Pancreas (tissue), 10 donors: ENCODE data around the gene SHOX. TPM values are rescaled to one million over a fixed set of nuclear protein-coding genes. Genes with fewer than 3 reads are reported as not detected.
A peak's percentile ranks its signal among the peaks of the same experiment; 100 is the strongest.

ENCODE experiments used
- ATAC-seq, 4 donors: fragments of 200-7000 bp; cut with Tn5 transposase; one replicate each; pipeline versions ENCODE4 v1.8.0 to v1.9.1; 2020; ENCODE audit warnings: mild to moderate bottlenecking in 4 of 4, moderate library complexity in 4 of 4
- DNase-seq, 6 donors: peaks; one replicate each; pipeline ENCODE4 v3.0.0-alpha.2; 2020
- FAIRE-seq: peaks from 2 replicates; lab custom pipeline; 2012; peaks lifted over from hg19 to GRCh38; lab: Jason Lieb, UNC
- H3K27ac ChIP-seq, 4 donors: fragments of 200-600 bp; sonication (generic); 1 replicate in 3 of 4; 2 replicates in 1 of 4; pipeline versions ENCODE4 v1.5.0 to v1.8.0; 2020
- H3K27me3 ChIP-seq, 4 donors: fragments of 200-600 bp; one replicate each; pipeline ENCODE4 v1.8.0; 2021
- H3K36me3 ChIP-seq, 3 donors: fragments of 200-600 bp; sonication (generic) in 1 of 3; one replicate each; pipeline versions ENCODE4 v1.5.0 to v1.8.0; 2020 to 2021
- H3K4me1 ChIP-seq, 3 donors: fragments of 200-600 bp; one replicate each; pipeline ENCODE4 v1.8.0; 2021
- H3K4me3 ChIP-seq, 4 donors: fragments of 200-600 bp; sonication (generic) in 2 of 4; one replicate each; pipeline versions ENCODE4 v1.5.0 to v1.8.0; 2020 to 2021
- H3K9me3 ChIP-seq, 4 donors: fragments of 200-600 bp; one replicate each; pipeline ENCODE4 v1.8.0; 2021
- CTCF ChIP-seq, 4 donors: fragments of 200-600 bp; sonication (generic) in 3 of 4; IDR thresholded peaks; one replicate each; pipeline versions ENCODE4 v1.5.0 to v1.8.0; 2021; ENCODE audit warnings: antibody characterized with exemption in 4 of 4
- WGBS, 2 donors: extraction: QIAGEN DNeasy Blood & Tissue Kit; methylation state at CpG; one replicate each; pipeline ENCODE4 v1.1.7; 2013; 5-methylcytosine and 5-hydroxymethylcytosine counted together
- intact Hi-C, 3 donors: fragments of 100-400 bp; cut with DNase I; formaldehyde crosslinking; loops; one replicate each; pipeline versions ENCODE4 v1.11.1 to v1.14.2; 2022
- polyA plus RNA-seq, 2 donors: library from polyadenylated mRNA; stranded (reverse); fragments of 200-250 nt; gene quantifications; one replicate each; pipeline ENCODE4 v1.2.3, GENCODE V29; 2013
- total RNA-seq, 6 donors: library from RNA; stranded (reverse); fragmentation: NEBNext Ultra II Directional in 4 of 6; extraction: Animal tissue kit (Norgen Biotek cat#: 25700) in 4 of 6; gene quantifications; one replicate each; pipeline versions ENCODE4 v1.2.1 to v1.2.4, GENCODE V29; 2021 to 2023
- donor health status: healthy with polysubstance abuse.
- donor health status: DM: no; HTN: no; CAD: no; lungs with moderate emphysema.
- donor health status: DM: no; HTN: no; CAD: no.
- donor health status: control.
- donor health status: control.
- donor health status: Bipolar disorder and iron deficiency.
- donor health status: DM: yes; HTN: yes; CAD: no.
- donor health status: DM: no; HTN: no; CAD: no.
- donor health status: DM: no; HTN: no; CAD: no.
- donor health status: DM: yes; HTN: yes; CAD: no.

SHOX gene
- total and polyA plus RNA-seq, 8 donors, result not detected

- Histone ChIP-seq H3K27ac (no peak overlapping the region), H3K9me3 (no peaks in the 10 kb centered on the region), H3K4me3 (no peak overlapping the region), H3K36me3 (no peaks in the 10 kb centered on the region), H3K4me1 (no peaks in the 10 kb centered on the region), H3K27me3 (peaks cover 0 to 9% (median 0%) of the 10 kb centered on the region in 4 donors)
- no peak for FAIRE-seq
- 33 to 50% methylated on average over 7 of the region's 7 CpGs for WGBS, 2 donors
- intact Hi-C loops, result no loop called here
- TF ChIP-seq CTCF (IDR thresholded peaks at IDR 0.05), result no peak
- ATAC-seq, result no peak
- no peak for DNase-seq
Measured at GRCh38 chrX:643241-643595, 12.6 kb downstream of the SHOX start.

- peaks cover 0 to 8% (median 0%) of the 10 kb centered on the region in 4 donors for H3K27me3 ChIP-seq
- FAIRE-seq (no peak), DNase-seq (no peak), ATAC-seq (no peak)
- no peaks in the 10 kb centered on the region for H3K4me1 ChIP-seq
- WGBS, 2 donors, result 1 to 4% methylated on average over 13 to 19 of the region's 19 CpGs
- TF ChIP-seq CTCF (IDR thresholded peaks at IDR 0.05), result no peak
- no peaks in the 10 kb centered on the region for H3K9me3 ChIP-seq
- H3K27ac ChIP-seq, result no peak overlapping the region
- H3K36me3 ChIP-seq, result no peaks in the 10 kb centered on the region
- no peak overlapping the region for H3K4me3 ChIP-seq
- intact Hi-C loops, result no loop called here
Measured at GRCh38 chrX:643911-644303, 13.3 kb downstream of the SHOX start.

- ATAC-seq, result no peak
- Histone ChIP-seq H3K4me3 (no peak overlapping the region), H3K27me3 (peaks cover 0 to 8% (median 0%) of the 10 kb centered on the region in 4 donors), H3K36me3 (no peaks in the 10 kb centered on the region), H3K27ac (no peak overlapping the region), H3K4me1 (no peaks in the 10 kb centered on the region), H3K9me3 (no peaks in the 10 kb centered on the region)
- no peak for TF ChIP-seq CTCF (IDR thresholded peaks at IDR 0.05)
- WGBS, 2 donors, result 1 to 2% methylated on average over 70 to 95 of the region's 95 CpGs
- FAIRE-seq, result no peak
- peak in 1 of 6 donors; percentile 64 for DNase-seq
- intact Hi-C loops, result no loop called here
Measured at GRCh38 chrX:644304-645281, 14.0 kb downstream of the SHOX start.

GRCh38 chrX:646228-646495 is 15.6 kb downstream of the SHOX start:
- FAIRE-seq (no peak), ATAC-seq (no peak)
- intact Hi-C loops, result no loop called here

More at GRCh38 chrX:646228-646495, 15.6 kb downstream of the SHOX start:
- Histone ChIP-seq H3K27me3 (peaks cover 0 to 3% (median 0%) of the 10 kb centered on the region in 4 donors), H3K9me3 (no peaks in the 10 kb centered on the region), H3K4me1 (no peaks in the 10 kb centered on the region), H3K36me3 (no peaks in the 10 kb centered on the region), H3K4me3 (no peak overlapping the region), H3K27ac (no peak overlapping the region)
- DNase-seq, result no peak
- no peak for TF ChIP-seq CTCF (IDR thresholded peaks at IDR 0.05)
- WGBS, 2 donors, result 13% methylated on average over 3 of the region's 3 CpGs
